Endodermal cell (in vitro differentiated cells): Measurements from ENCODE around the gene PTPA. TPM values are rescaled to one million over a fixed set of nuclear protein-coding genes. Genes with fewer than 3 reads are reported as not detected.

Experiments used
- DNase-seq: peaks from one replicate; pipeline ENCODE4 v3.0.0-alpha.2; 2017
- H3K27ac ChIP-seq: 2 replicates; pipeline ENCODE4 v1.5.1; 2013; ENCODE audit warnings: mild to moderate bottlenecking, low read depth, low read length, moderate library complexity
- H3K27me3 ChIP-seq: 2 replicates; pipeline ENCODE4 v1.6.1; 2013; ENCODE audit warnings: mild to moderate bottlenecking, low read length, moderate library complexity; ENCODE audit not compliant: insufficient read depth, control insufficient read depth, poor library complexity, severe bottlenecking
- H3K36me3 ChIP-seq: 2 replicates; pipeline ENCODE4 v1.7.0; 2013; ENCODE audit warnings: mild to moderate bottlenecking, low read length, moderate library complexity; ENCODE audit not compliant: control insufficient read depth, insufficient read depth
- H3K4me1 ChIP-seq: one replicate; pipeline ENCODE4 v1.7.0; 2013; ENCODE audit warnings: low read length; ENCODE audit not compliant: control insufficient read depth, insufficient read depth
- H3K4me3 ChIP-seq: 2 replicates; pipeline ENCODE4 v1.5.1; 2013; ENCODE audit warnings: mild to moderate bottlenecking, low read length, moderate library complexity
- H3K9ac ChIP-seq: 2 replicates; pipeline ENCODE4 v1.6.1; 2013; ENCODE audit warnings: mild to moderate bottlenecking, low read length, moderate library complexity; ENCODE audit not compliant: poor library complexity, severe bottlenecking; ENCODE audit errors: extremely low read depth
- H3K9me3 ChIP-seq: 2 replicates; pipeline ENCODE4 v1.6.1; 2013; ENCODE audit warnings: mild to moderate bottlenecking, low read length, moderate library complexity; ENCODE audit not compliant: control insufficient read depth
- H3K27ac Mint-ChIP-seq: 2 replicates; pipeline ENCODE4 v1.8.0; 2020; ENCODE audit warnings: mixed read lengths
- H3K27me3 Mint-ChIP-seq: 2 replicates; pipeline ENCODE4 v1.8.0; 2021; ENCODE audit warnings: mild to moderate bottlenecking, mixed read lengths; ENCODE audit not compliant: insufficient read depth
- H3K36me3 Mint-ChIP-seq: 2 replicates; pipeline ENCODE4 v1.8.0; 2020; ENCODE audit warnings: low read depth, mixed read lengths
- H3K4me1 Mint-ChIP-seq: 2 replicates; pipeline ENCODE4 v1.8.0; 2020; ENCODE audit warnings: mixed read lengths
- H3K4me3 Mint-ChIP-seq: 2 replicates; pipeline ENCODE4 v1.8.0; 2020; ENCODE audit warnings: mild to moderate bottlenecking, moderate library complexity, mixed read lengths
- H3K9me3 Mint-ChIP-seq: 2 replicates; pipeline ENCODE4 v1.8.0; 2020; ENCODE audit warnings: mild to moderate bottlenecking, mixed read lengths
- CTCF ChIP-seq: fragments of 200-600 bp; sonication (generic); conservative IDR thresholded peaks from 2 replicates; pipeline ENCODE4 v1.5.0; 2021; ENCODE audit warnings: antibody characterized with exemption, mild to moderate bottlenecking
- WGBS, 2 experiments: methylation state at CpG; one replicate each; pipeline versions ENCODE4 v1.1.5 to v1.1.7; 2013; ENCODE audit warnings: missing lambda C conversion rate in 2 of 2, mixed read lengths in 1 of 2; ENCODE audit not compliant: insufficient coverage in 1 of 2, insufficient read length in 1 of 2; 5-methylcytosine and 5-hydroxymethylcytosine counted together
- total RNA-seq, 2 donors: library from RNA; stranded (reverse); fragmentation: NEBNext Ultra II Directional in 1 of 2; extraction: Animal tissue kit (Norgen Biotek cat#: 25700) in 1 of 2; gene quantifications; 2 replicates in 1 of 2; 3 replicates in 1 of 2; pipeline ENCODE4 v1.2.1, GENCODE V29; 2021

The PTPA gene
- total RNA-seq, 2 donors from 2014 or later, result 134 to 139 TPM

DNA sequence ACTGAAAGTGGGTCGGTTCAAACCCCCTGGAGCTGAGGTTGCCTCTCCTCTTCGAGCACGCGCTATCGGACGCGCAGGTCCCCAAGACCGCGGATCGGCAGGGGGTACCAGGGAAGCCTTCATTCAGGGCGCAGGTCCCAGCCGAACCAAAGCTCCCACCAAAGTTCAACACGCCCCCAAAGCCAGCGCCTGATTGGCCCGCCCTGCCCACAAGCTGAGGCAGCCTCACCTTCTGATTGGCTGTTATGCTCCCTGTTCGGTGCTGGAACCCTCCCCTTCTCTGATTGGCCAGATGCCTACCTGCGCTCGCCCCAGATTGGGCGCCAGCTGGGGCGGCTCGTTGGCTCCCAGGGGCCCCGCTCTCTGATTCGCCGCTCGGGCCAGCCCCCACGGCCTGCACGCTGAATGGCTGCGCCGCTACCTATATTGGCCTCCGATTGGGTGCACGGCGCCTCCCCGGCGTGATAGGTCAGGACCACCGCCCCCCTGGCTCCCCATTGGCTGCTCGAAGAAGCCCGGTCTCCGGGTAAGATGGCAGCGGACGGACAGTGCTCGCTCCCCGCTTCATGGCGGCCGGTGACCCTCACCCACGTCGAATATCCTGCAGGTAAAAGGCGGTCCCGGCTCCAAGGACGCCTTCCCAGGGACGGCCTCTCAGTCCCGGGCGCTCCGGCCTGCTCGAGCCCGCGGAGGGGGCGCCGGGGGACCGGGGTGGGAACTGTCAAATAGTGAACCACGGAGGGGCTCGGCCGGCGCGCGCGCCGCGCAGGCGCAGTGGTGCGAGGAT, 30.4 kb upstream of the PTPA start, which contains the start of gene DOLPP1:
TSS of gene DOLPP1 (plus strand) at position 511 of the 787 bp plus-strand sequence. CDS start at position 532, 21 bp downstream.
- Mint-ChIP-seq H3K4me1 (peaks cover 7% of the 10 kb centered on the region), H3K27ac (peak within 1 kb of the TSS; percentile 92), H3K27me3 (no peaks in the 10 kb centered on the region), H3K9me3 (no peaks in the 10 kb centered on the region), H3K4me3 (peak within 1 kb of the TSS; percentile 80), H3K36me3 (peaks cover 6% of the 10 kb centered on the region)
- Histone ChIP-seq H3K27me3 (no peaks in the 10 kb centered on the region), H3K4me3 (peak within 1 kb of the TSS; percentile 94), H3K9ac (peak within 1 kb of the TSS; percentile 86), H3K27ac (peak within 1 kb of the TSS; percentile 73), H3K9me3 (no peaks in the 10 kb centered on the region), H3K36me3 (peaks cover 6% of the 10 kb centered on the region), H3K4me1 (peaks cover 3% of the 10 kb centered on the region)
- no peak for TF ChIP-seq CTCF
- 0% methylated on average over 47 to 70 of the region's 70 CpGs for WGBS, 2 experiments
- peak; percentile 99 for DNase-seq

DNA sequence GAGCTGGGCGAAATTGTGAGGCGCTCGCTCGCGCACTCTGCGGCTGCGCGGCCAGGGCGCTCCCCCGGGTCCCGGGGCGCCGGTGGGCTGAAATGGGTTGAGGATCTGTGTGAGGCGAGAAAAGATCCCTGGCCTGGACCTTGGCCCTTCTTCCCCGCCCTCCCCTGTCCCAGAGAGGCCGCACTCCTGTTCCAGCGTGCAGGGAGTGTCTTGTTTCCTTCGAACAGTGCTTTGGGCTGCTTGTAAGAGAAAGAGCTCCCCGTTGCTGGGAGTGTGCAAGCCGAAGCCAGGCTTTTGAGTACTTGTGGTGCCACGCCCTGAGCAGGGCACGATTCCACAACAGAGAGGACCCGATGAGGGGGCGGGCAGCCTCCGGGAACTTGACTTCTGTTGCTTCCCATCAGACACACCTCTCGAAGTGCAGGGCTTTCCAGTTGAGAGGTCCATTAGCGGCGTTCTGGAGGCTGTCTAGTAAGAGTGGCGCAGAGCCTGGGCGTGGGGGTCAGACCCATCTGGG, 29.8 kb upstream of the PTPA start:
- H3K27me3 ChIP-seq, result no peaks in the 10 kb centered on the region
- H3K4me1 ChIP-seq, result peaks cover 3% of the 10 kb centered on the region
- Mint-ChIP-seq H3K27me3 (no peaks in the 10 kb centered on the region), H3K27ac (peak overlapping the region; percentile 52), H3K4me1 (peaks cover 7% of the 10 kb centered on the region), H3K4me3 (peak overlapping the region; percentile 80), H3K36me3 (peaks cover 10% of the 10 kb centered on the region), H3K9me3 (no peaks in the 10 kb centered on the region)
- peak overlapping the region; percentile 73 for H3K27ac ChIP-seq
- H3K9me3 ChIP-seq, result no peaks in the 10 kb centered on the region
- WGBS, 2 experiments, result 4 to 8% methylated on average over 20 to 30 of the region's 30 CpGs
- H3K36me3 ChIP-seq, result peaks cover 12% of the 10 kb centered on the region
- peak overlapping the region; percentile 94 for H3K4me3 ChIP-seq
- H3K9ac ChIP-seq, result peak overlapping the region; percentile 86
- TF ChIP-seq CTCF, result no peak
- DNase-seq, result no peak

DNA sequence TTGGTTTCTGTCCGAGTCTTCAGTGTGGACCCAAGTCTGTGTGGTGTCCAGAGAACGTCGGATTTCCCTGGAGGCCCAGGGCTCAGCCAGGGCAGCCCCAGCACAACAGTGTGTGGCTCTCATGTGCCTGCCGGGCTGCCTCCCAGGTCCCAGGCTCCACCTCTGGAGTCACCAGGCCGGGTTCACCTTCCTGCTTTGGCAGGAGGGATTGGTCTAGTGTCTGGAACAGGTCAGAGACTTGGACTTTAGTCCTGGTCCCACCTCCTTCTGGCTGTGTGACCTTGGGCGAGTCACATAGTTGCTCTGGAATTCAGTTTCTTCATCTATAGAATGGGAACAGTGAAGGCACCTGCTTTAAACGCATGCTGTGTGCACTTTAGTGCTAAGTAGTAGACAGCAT, 27.1 kb upstream of the PTPA start:
- no peak overlapping the region for H3K27ac Mint-ChIP-seq
- no peak overlapping the region for H3K9ac ChIP-seq

More for the DNA sequence above, 27.1 kb upstream of the PTPA start:
- H3K4me3 ChIP-seq, result no peak overlapping the region
- no peak overlapping the region for H3K4me3 Mint-ChIP-seq
- no peak for TF ChIP-seq CTCF
- DNase-seq, result no peak
- no peaks in the 10 kb centered on the region for H3K9me3 ChIP-seq
- peaks cover 3% of the 10 kb centered on the region for H3K4me1 ChIP-seq
- WGBS, 2 experiments, result 87 to 92% methylated on average over 7 of the region's 7 CpGs
- peaks cover 7% of the 10 kb centered on the region for H3K4me1 Mint-ChIP-seq
- H3K27me3 ChIP-seq, result no peaks in the 10 kb centered on the region
- peaks cover 23% of the 10 kb centered on the region for H3K36me3 Mint-ChIP-seq
- H3K27me3 Mint-ChIP-seq, result no peaks in the 10 kb centered on the region
- peaks cover 19% of the 10 kb centered on the region for H3K36me3 ChIP-seq
- H3K27ac ChIP-seq, result no peak overlapping the region
- H3K9me3 Mint-ChIP-seq, result no peaks in the 10 kb centered on the region
